Choroid plexus epithelial cell (primary cell): ENCODE results near the gene MET.

Experiments
- DNase-seq: peaks from one replicate; pipeline ENCODE4 v3.0.0-alpha.2; 2010; ENCODE audit warnings: low read depth
- H3K4me3 ChIP-seq: 2 replicates; pipeline ENCODE4 v1.5.1; 2011; ENCODE audit warnings: low read depth, mild to moderate bottlenecking, control low read depth, low read length, moderate library complexity
- CTCF ChIP-seq: conservative IDR thresholded peaks from 2 replicates; pipeline ENCODE4 v1.5.1; 2011; ENCODE audit warnings: low read depth, mild to moderate bottlenecking, control low read depth, inconsistent platforms, low read length, moderate library complexity

The MET gene

GRCh38 chr7:116783666-116784318 lies 111.8 kb downstream of the MET start:
- no peak for TF ChIP-seq CTCF
- DNase-seq: no peak
- H3K4me3 ChIP-seq: no peak overlapping the region

GRCh38 chr7:116784647-116785046 lies 112.7 kb downstream of the MET start:
- DNase-seq: no peak
- no peak for TF ChIP-seq CTCF
- H3K4me3 ChIP-seq: no peak overlapping the region

GRCh38 chr7:116785843-116786242 lies 113.8 kb downstream of the MET start:
- H3K4me3 ChIP-seq: no peak overlapping the region
- DNase-seq: no peak
- TF ChIP-seq CTCF: no peak

GRCh38 chr7:116786791-116787443 lies 114.9 kb downstream of the MET start:
- H3K4me3 ChIP-seq: no peak overlapping the region
- peak; percentile 73 for DNase-seq
- TF ChIP-seq CTCF: peak; percentile 72

- TF ChIP-seq CTCF: no peak
- DNase-seq: no peak
- H3K4me3 ChIP-seq: no peak overlapping the region
Measured at GRCh38 chr7:116787881-116788280, 115.9 kb downstream of the MET start.

- H3K4me3 ChIP-seq: no peak overlapping the region
- TF ChIP-seq CTCF: no peak
- no peak for DNase-seq
Measured at GRCh38 chr7:116788572-116789197, 116.7 kb downstream of the MET start.
